Head of caudate nucleus (tissue), 42 donors: ENCODE results near the gene SEMA3B.
A peak's percentile ranks its signal among the peaks of the same experiment; 100 is the strongest.
"Not testable (repeated sequence)": the region's sequence is repeated elsewhere in the genome, so short reads cannot be mapped to it uniquely, and the experiment has no call there.

Experiments
- DNase-seq, 42 donors: peaks; one replicate each; pipeline versions ENCODE4 v3.0.0 to v3.0.0-alpha.2; 2020 to 2021; ENCODE audit warnings: mixed read lengths in 7 of 42
- intact Hi-C: fragments of 100-400 bp; cut with DNase I; formaldehyde crosslinking; loops from one replicate; pipeline ENCODE4 v1.15.0; 2022

Gene SEMA3B

DNA sequence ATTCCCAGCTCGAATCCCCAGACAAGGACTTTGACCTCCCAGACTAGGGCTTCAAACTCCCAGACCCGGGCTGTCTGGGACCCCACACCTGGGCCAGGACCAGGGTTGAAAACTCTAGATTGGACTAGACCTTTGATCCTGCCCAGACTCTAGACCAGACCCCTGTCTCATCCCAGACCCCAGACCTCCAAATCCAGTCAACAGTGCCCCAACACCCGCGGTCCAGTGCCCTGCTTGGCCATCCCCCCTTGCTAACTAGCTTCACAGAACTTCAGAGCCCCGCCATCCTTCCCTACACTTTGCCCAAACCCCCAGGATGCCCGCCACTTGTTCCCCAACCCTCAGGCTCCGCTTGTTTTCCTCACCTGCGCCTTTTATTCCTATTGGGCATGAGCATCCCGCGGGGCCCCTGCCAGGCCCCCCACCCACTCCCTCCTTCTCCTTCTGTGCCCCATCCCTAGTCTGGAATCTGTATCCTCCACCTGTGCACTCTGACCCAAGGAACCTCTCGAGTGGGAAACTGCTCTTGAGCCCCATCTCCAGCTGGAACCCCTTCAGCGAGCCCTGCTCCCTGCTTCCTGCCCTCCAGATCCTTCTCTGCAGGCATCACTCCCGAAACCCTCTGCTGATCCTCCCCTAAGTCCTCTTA is 32.3 kb upstream of the SEMA3B start:
- DNase-seq, result no peak
- intact Hi-C loops, result no loop called here

DNA sequence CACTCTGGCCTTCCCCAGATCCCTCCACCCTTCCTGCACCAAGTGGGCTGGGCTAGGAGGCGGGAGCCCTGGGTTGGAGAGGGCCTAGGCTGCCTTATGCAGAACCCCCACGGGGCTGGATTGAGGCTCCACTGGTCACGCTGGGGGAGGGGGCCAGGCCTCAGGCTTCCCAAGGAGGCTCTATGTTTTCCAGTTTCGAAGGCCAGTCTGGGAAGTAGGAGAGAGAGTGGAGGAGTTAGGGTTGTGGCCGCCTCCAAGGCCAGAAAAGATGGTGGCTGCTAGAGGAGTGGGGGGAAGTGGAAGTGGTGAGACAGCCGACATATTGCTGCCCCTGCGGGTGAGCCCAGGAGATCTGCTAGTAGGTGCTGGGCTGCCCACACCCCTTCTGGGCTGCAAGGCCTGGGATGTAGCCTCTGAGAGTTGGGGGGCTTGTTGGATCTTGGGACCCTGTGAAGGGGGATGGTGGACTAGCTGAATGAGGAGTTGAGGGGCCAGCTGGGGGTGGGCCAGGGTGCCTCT is 31.8 kb upstream of the SEMA3B start:
- peak in 3 of 42 donors; percentile 35 to 61 (median 51) for DNase-seq
- intact Hi-C loops, result no loop called here

DNA sequence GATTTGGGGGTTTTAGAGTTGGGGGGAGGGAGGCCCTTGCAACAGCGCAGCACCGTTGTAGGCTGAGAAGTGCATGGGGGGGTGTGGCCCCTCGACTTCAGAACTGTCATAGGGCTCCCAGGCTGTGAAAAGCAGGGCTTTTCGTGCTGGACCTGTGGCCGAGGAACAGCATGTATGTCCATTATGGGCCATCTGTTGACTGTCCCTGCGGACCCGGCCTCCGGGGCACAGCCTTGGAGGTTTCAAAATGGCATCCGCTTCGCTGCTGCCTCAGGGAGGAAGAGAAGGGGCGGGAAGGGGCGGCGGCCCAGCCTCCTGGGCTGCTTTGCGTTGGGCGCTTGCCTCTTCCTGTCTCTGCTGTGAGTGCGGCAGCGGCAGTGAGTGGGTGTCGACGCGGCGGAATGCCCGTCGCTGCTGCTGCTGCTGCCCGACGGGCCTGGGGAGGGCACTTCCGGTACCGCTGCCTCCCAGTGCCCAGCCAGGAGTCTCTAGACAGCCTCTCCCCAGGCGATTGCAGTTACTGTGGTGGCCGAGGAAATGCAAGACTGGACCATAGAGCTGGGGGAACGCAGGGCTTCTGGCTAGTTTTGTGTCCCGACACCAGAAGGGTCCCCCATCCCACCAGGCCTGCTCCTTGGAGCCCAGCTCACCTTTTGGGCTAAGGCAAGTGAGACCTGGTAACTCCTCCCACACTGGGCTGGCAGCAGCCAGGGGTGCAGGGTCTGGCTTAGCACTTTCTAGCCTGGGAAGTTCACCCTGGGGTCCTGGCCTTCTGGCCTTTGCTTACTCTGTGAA is 31.0 kb upstream of the SEMA3B start:
- peak in 41 of 42 donors; percentile 55 to 90 (median 77) for DNase-seq
- intact Hi-C loops, result no loop called here

DNA sequence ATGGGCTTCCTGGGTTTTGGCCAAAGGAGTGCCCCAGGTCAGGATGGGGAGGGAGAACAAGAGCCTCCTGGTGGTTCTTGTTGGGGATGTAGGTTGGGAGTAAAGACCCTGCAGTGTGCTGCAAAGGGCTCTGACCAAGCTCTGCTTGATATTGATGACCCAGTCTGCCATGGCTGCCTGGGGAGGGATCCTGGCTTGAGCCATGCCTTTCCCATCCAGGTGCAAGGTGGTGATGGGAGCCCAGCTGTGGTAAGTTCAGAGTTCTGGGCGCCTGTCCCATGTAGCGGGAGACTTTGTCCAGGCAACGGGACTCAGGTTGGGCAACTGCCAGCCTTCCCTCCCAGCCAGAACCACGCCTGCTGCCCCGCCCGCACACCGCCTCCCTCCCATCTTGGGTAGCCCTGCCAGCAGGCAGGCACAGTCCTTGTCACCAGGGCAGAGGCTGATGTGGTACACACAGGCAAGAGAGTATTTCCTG is 30.4 kb upstream of the SEMA3B start:
- peak in 41 of 42 donors; percentile 52 to 87 (median 70) for DNase-seq
- intact Hi-C loops, result no loop called here

DNA sequence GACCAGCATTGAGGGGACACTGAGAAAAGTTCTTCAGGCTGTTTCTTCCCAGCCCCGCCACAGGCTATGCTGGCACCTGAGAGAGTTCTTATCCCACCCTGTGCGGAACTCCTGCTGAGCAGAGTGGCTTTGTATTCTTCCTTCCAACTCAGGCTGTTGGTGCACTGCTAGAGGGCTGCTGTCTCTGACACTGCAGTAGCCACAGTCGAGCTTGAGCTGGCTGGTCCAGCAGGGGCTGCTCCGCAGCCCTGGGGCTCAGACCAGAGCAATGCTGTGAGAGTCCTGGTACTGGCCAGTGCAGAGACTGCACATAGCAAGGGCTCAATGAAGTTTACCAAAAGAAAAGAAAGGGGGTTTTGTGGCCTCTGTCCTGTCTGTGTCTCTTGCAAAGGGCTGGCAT is 29.3 kb upstream of the SEMA3B start:
- DNase-seq, result no peak
- intact Hi-C loops, result no loop called here

DNA sequence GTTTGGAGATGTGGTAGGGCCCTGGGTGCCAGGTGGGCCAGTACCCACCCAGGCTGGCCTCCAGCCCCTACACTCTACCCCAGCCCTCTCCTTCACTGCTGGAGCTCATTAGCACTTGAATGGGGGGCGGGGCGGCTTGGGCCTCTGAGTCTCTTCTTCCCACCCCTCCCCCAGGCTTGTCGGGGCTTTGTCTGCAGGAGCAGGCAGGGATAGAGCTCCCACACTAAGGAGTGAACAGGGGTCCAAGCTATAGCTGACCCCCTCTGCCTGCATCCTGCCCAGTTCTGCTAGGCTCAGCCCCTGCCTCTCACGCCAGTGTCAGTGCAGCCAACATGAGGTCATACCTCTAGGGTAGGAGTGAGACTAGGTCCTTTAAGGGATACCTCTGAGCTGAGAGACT is 27.8 kb upstream of the SEMA3B start:
- no peak for DNase-seq
- intact Hi-C loops, result no loop called here

DNA sequence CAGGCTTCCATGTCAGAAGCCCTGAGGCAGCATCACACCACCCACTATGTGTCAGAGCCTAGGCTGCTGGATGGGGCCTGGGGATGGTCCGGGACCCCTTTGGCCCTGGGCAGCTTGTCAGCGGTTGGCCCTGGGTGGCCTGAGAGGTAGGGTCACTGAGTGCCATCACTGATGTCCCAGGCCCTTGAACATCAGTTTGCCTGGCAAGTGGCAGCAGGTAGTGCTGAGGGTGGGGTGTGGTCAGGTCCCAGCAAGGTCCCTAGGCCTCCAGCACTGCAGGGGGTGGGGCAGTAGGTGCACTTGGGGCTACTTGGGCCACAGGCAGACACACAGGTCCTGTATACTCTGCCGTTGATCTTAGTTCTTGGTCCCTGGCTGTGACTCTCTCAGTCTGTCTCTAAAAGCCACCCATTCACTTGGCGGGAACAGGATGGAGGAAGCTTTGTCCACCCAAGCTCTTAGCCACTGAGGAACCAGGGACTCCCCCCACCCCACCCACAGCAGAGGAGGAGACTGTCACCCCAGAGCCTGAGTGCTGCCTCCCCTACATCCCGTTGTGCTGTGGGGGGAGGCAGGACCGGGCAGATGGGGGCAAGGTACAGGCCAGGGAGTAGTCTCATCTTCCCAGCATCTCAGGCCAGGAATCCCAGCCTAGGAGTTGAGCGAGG is 27.1 kb upstream of the SEMA3B start:
- DNase-seq, result no peak
- intact Hi-C loops, result no loop called here

DNA sequence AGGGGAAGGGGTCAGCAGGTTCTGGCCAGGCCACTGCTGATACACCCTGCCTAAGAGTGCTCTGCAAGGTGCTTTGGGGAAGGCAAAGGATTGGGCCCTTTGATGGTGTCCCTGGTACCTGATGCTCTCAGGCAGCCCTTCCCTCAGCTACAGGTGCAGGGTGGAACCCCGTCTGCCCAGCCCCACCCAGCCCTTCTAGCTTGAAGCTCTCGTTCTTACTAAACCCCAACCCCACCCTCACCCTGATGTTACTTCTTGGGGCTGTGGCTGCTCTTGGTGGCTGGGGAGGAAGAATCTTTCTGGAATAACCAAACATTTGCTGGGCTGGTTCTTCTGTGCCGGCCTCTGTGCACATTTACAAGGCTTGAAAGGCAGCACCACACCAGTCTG is 26.6 kb upstream of the SEMA3B start:
- no peak for DNase-seq
- intact Hi-C loops, result no loop called here

DNA sequence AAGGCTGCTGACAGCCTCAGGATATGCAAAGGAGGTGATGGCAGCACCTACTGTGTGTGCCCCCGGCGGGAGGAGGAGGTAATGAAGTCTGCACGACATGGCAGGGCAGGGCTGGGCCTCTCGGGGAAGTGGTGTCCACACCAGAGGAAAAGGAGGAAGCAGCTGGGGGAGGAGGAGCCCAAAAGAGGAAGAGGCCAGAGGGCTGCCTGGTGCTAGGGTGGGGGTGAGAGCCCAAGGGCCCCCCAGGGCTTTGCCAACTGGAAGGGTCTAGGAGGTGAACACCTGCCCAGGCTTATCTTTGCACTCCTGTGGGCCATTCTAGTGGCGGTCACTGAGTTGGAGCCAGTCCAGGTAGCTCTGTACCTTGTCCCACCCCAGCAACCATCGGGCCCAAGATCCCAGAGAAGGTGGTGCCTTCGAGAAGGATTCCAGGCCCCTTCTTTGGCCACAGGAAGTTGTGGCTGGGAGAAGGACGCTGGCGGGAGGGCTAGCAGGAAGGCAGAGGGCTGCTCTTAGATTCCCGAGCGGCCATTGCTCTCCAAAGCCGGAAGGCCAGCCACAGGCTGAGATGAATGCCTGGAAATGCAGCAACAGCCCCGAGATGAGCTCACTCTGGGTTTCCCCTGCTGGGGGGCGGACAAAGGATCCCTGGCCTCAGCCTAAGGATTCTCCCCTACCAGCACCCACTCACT is 25.9 kb upstream of the SEMA3B start:
- intact Hi-C loops, result no loop called here
- DNase-seq, result peak in 23 of 42 donors; percentile 37 to 75 (median 58)

DNA sequence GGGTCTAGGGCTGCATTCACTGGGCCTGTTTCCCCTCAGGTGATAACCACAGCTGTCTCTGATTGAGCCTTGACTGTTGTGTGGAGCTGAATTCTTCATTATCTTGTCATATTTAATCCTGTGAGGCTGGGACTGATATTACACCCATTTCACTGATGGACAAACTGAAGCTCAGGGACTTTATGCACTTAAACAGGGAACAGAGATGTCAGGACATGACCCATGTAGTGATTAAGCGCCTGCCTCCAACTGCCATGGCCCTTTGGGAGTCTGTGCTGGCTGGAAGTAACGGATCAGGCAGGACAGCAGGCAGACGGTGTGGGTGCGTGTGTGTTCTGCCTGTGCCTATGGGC is 25.4 kb upstream of the SEMA3B start:
- intact Hi-C loops, result no loop called here
- no peak for DNase-seq

DNA sequence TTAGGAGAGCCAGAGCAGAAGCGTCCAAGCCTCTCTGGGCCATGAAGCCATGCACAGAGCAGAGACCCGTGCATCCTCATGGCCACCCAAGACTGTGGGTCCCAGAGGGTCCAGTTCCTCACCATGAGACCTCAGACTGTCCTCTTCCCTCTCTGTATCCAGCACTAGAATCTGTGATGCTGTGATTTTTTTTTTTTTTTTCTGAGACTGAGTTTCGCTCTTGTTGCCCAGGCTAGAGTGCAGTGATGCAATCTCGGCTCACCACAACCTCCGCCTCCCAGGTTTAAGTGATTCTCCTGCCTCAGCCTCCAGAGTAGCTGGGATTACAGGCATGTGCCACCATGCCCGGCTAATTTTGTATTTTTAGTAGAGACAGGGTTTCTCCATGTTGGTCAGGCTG is 24.1 kb upstream of the SEMA3B start:
- DNase-seq, intact Hi-C loops: not testable (repeated sequence)

DNA sequence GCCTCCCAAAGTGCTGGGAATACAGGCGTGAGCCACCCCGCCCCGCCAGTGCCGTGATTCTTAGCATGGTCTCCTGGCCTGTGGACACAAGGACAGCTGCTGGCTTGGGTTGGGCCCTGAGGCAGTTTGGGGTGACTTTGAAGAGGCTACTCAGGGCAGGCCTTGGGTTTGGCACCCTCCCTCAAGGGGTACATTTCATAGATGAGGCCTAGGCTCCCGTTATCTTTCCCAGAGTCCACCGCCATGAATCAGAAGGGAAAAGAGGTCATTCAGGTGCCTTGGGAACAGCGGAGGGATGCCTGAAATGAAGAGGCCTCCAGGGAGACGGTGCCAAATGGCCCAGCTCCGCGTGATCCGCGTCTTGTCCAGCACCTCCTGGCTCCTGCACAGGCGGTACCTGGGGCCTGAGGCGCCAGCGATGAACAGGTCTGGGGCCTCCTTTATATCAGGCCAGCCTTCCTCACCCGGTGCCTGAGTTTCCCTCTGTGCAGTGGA is 23.6 kb upstream of the SEMA3B start:
- DNase-seq, result no peak
- intact Hi-C loops, result no loop called here

DNA sequence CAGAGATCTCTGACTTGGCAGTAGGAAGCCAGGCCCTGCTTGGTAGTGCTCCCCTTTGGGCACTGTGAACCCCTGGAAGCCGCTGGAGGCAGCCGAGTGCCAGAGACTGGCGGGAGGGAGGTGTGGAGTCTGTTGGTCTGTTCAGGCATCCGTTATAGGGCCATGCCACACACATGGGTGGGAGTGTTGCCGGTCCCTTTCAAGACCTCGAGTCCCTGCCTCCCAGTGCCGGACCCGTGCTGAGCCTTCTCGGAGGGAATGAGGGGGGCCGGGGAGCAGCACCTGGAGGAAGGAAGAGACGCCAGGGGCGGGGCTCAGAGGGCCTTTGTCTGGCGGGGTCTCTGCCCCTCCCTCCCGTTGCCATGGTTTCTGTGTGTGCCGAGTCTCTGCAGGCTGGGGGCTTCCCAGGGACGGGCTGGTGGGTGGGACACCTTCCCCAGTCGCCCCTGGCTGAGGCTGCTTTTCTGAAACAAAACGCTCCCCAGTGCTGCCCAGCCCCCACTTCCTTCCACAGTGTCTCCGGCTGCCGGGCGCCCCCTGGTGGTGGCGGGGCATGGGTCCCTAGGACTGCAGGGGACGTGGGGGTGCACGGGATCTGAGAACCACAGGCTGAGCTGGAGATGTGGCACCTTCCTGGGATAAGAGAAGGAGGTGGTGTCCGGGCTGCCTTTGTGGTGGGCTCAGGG is 23.0 kb upstream of the SEMA3B start:
- intact Hi-C loops, result no loop called here
- peak; percentile 82 to 97 (median 92) for DNase-seq

DNA sequence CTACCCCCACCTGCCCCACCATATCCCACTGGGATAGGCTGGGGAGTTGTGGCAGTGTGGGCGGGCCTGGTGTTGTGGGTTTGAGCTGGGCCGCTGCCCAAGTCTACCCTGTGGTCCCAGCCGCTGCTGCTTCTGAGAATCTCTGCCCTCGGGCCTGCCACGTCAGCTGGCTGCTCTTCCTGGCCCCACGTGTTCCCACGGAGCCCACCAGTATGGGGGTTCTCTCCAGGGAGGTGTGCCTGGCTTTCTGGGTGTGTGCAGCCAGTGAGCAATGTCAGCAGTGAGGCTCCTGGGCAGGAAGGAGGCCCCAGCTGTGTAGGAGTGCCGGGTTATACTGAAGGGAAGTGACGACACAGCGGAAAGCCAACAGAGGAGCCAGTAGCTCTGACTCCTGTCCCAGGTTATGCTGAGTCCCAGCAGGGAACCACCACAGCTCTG is 22.4 kb upstream of the SEMA3B start:
- intact Hi-C loops, result no loop called here
- no peak for DNase-seq

DNA sequence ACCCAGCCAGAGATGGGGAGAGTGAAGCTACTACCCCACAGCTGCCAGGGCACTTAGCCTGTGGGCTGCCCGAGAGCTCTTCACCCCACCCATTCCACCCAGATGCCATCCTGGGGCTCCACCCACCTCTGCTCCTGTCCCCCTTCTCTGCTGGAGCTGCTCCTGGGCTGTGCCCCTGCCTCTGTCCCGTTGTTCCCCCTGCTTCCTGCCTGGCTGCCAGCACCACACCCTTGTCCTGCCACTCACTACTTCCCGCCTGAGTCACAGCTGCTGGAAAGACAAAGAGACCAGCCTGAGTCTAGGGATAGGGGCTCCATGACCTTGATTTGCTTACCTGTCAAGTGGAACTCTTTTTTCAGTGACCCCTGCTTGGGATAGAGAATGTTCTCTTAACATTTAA is 20.6 kb upstream of the SEMA3B start:
- DNase-seq, result no peak
- intact Hi-C loops, result no loop called here

DNA sequence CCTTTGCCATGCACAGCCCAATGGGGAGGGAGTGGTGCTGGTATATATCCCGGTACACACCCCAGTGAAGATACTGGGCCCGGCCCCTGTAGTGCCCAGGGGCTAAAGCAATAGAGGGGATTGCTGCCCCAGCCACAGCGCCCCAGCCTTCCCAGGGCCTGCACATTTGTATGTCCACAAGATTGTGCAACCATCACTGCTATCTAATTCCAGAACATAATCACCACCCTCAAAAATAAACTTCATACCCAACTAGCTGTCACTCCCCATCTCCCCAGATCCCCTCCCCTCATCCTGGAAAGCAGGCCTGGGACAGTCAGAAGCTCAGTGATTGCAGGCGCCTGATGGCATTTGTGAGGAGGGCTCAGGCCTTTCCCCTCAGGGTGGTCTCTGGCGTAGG is 19.5 kb upstream of the SEMA3B start:
- intact Hi-C loops, result no loop called here

DNA sequence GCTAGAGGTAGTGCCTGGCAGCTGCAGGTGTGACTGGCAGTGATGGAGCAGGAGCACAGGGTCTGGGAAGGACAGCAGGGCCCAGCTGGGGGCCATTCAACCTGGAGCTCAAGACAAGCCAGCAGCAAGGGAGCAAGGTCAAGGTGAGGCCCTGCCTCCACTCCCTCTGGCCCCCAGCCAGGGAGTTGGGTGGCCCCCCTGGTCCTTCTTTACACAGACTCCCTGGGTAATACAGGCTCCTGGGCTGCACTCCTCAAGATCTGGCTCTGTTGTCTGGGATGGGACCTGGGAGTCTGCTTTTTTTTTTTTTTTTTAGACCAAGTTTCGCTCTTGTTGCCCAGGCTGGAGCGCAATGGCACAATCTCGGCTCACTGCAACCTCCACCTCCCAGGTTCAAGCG is 18.4 kb upstream of the SEMA3B start:
- peak in 1 of 42 donors; percentile 2 for DNase-seq
- intact Hi-C loops, result no loop called here

More for the DNA sequence above, 19.5 kb upstream of the SEMA3B start:
- DNase-seq, result no peak

DNA sequence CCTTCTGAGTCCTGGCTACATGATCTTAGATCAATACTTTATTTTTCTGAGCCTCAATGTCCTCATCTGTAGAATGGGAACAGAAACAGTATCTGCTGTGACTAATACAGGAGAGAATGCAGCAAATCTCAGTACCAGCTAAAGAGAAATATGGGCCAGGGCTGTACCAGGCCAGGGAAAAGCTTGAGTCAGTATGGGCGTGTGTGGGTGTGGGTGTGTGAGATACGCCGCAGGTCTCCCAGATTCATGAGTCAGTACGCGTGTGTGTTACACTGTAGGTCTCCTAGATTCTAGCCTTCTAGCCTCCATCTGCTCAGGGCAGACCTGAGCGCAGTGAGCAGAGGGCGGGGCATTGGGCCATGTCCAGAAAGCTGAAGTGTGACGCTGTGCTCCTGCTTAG is 17.7 kb upstream of the SEMA3B start:
- intact Hi-C loops, result no loop called here
- peak in 18 of 42 donors; percentile 27 to 85 (median 62) for DNase-seq
